ENCODE results near the gene ZNF22.

The ZNF22 gene

DNA sequence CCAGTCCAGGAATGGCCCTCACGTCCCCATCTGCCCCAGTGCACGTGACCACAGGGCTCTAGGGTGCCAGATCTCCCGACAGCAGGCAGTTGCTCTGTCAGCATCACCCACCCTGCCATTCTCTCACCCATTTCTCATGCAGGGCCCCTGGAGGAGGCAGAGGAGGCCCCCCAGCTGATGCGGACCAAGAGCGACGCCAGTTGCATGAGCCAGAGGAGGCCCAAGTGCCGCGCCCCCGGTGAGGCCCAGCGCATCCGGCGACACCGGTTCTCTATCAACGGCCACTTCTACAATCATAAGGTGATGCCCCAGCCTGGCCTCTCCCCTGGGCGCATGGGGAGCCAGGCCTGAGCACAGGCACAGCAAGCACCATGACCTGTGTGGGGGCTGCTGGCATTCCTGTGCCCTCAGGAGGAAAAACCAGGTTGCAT is 16.0 kb upstream of the ZNF22 start:
- TF ChIP-seq, protein P1, sequence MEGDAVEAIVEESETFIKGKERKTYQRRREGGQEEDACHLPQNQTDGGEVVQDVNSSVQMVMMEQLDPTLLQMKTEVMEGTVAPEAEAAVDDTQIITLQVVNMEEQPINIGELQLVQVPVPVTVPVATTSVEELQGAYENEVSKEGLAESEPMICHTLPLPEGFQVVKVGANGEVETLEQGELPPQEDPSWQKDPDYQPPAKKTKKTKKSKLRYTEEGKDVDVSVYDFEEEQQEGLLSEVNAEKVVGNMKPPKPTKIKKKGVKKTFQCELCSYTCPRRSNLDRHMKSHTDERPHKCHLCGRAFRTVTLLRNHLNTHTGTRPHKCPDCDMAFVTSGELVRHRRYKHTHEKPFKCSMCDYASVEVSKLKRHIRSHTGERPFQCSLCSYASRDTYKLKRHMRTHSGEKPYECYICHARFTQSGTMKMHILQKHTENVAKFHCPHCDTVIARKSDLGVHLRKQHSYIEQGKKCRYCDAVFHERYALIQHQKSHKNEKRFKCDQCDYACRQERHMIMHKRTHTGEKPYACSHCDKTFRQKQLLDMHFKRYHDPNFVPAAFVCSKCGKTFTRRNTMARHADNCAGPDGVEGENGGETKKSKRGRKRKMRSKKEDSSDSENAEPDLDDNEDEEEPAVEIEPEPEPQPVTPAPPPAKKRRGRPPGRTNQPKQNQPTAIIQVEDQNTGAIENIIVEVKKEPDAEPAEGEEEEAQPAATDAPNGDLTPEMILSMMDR (conservative IDR thresholded peaks at IDR 0.05) = no peak
- no peak overlapping the region for H3K27ac ChIP-seq

DNA sequence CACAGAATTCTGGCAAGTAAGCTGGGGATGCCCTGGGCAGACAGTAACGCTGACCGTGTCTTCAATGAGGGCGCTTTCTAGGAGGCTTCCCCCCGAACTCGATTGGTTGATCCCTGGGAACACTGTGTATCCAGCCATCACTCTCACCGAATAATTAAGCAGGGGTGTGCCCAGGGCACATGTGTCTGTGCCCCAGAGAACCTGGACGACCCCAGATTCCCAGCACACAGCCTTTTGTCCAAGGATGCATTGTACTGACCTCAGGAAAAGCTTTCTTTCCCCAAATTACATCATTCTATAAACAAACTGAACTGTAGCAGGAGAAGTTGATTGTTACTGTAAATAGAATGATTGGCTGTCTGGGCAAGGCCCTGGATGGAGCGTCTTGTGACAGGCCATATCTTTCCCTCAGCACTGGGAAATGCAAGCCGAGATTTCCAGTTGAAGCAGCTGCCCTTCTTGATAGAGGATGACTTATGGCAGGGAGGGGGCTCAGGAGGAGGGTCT is 15.5 kb upstream of the ZNF22 start:
- TF ChIP-seq, protein P1 (conservative IDR thresholded peaks at IDR 0.05) = no peak
- no peak overlapping the region for H3K27ac ChIP-seq

DNA sequence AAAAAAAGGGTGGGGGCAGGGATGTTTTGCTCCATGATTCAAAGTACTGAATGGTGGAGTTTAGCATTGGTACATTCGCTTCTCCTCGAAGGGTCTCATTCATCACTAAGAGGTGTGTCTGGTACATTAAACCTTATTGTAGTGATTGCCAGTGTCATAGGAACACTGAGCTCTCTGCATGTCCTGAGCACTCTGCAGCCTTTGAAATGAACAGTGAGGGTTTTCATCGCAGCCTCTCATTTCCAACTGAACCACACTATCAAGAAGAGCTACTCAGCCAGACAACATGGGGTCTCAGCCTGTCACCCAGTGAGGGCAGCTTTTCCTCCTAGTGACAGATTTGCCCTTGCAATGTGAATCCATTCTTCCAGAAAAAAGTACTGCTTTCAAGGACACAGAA is 14.5 kb upstream of the ZNF22 start:
- TF ChIP-seq, protein P1 (conservative IDR thresholded peaks at IDR 0.05) = no peak
- H3K27ac ChIP-seq = no peak overlapping the region

DNA sequence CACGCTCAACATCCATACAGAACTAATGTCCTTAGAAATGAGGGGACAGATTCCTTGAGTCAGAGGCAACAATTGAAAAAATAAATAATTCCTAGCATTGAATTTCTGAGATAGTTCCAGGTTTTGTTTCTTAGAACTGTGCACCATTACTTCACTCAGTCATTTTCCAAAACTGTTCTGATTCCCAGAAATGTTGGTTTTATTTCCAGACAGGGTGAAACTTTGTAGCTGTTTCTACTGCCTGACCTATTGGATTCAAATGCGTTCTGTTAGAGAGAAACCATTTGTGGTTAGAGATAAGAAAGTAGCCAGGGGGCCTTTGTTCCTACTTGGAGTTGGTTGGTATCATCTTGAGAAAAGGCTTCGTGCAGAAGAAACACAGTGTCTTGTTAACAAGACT is 14.1 kb upstream of the ZNF22 start:
- TF ChIP-seq, protein P1 (conservative IDR thresholded peaks at IDR 0.05) = no peak
- H3K27ac ChIP-seq = no peak overlapping the region

DNA sequence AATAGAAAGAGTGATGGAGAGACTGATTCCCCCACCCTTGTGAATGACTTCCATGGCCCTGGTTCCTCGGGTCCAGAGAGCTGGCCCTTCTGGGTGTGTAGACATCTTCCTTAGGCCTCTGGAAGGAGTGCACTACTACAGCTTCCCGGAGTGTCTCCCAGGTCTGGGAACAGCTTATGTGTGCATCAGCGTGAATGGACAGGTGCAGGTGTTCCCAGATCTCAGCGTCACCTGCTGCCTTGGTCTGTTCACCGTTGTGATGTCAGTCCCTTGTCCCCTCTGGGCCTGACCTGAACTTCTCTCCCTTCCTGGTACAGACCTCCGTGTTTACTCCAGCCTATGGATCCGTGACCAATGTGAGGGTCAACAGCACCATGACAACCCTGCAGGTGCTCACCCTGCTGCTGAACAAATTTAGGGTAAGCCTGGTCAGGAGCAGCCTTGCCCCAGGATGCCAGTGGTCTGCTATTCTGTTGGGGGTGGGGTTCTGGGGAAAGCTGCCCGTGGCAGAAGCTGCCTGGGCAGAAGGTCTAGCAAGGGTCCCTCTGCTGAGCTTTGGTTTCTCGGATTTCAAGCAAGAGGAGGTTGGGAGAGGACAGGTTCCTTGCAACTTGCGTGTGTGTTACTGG is 11.7 kb upstream of the ZNF22 start:
- no peak overlapping the region for H3K27ac ChIP-seq
- TF ChIP-seq, protein P1 (conservative IDR thresholded peaks at IDR 0.05) = no peak

DNA sequence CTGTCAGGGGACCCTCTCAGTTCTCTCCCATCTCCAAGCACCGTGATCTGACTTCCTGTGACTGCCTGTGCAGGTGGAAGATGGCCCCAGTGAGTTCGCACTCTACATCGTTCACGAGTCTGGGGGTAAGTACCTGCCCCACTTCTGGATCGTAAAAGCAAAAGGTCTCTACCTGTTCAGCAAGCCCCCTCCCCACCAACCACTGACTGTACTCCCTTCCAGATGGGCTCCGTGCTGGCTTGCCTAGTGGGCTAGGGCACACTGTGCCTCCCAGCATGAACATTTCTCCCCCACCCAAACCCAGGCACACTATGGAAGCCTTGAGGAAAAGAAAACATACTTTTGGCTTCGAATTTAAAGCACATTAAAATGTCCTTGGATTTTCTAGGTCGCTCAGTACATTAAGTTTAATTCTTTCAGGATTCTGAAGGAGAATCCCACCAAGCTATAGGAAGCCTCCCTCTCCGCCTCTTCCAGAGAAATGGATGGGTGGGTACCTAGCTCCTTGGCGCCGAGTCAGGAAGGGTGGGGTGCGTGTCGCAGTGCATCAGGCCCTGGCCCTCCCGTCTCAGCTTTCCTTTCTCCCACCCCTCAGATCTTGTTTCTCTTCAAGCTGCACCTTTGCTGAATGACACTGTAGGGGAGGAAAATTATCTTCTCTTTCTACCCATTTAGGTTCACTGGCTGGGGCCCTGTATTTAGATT is 11.0 kb upstream of the ZNF22 start:
- TF ChIP-seq, protein P1 (conservative IDR thresholded peaks at IDR 0.05) = no peak
- no peak overlapping the region for H3K27ac ChIP-seq

DNA sequence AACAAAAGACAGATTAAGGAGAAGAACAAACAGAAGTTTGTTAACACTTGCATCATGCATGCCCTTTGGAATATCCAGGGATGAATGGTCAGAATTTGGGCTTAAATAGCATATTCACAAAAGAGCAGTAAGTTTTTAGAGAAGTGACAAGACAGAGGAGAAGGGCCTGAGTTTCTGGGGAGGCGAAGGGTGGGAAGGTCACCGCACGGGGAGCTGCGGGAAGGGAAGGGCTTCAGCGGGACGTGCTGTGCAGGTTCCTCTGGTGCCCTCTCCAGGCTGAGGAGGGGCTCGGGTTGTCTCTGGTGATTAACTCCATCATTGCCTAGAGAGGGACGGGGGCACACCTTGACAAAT is 10.4 kb upstream of the ZNF22 start:
- TF ChIP-seq, protein P1 (conservative IDR thresholded peaks at IDR 0.05) = no peak
- no peak overlapping the region for H3K27ac ChIP-seq

Measured in VCaP (cell line).